ENCODE measurements around the gene FAAH. TPM values are rescaled to one million over a fixed set of nuclear protein-coding genes. Genes with fewer than 3 reads are reported as not detected.

The FAAH gene
- total RNA-seq, 1 donor from 2014 or later = 22.5 TPM

- DNase-seq = no peak
Observed at GRCh38 chr1:46401154-46401913, 7.2 kb downstream of the FAAH start.

- peak; percentile 84 for DNase-seq
Observed at GRCh38 chr1:46401964-46402626, 8.0 kb downstream of the FAAH start.

GRCh38 chr1:46403916-46404315, 9.8 kb downstream of the FAAH start:
- DNase-seq = no peak

- no peak for DNase-seq
Observed at GRCh38 chr1:46404482-46405196, 10.5 kb downstream of the FAAH start.

- DNase-seq = no peak
Observed at GRCh38 chr1:46405197-46405555, 11.1 kb downstream of the FAAH start.

GRCh38 chr1:46405724-46406123, 11.6 kb downstream of the FAAH start:
- DNase-seq = no peak

GRCh38 chr1:46406881-46407608, 12.9 kb downstream of the FAAH start:
- DNase-seq = no peak

GRCh38 chr1:46407636-46408035, 13.5 kb downstream of the FAAH start:
- no peak for DNase-seq

- DNase-seq = no peak
Observed at GRCh38 chr1:46408356-46409062, 14.4 kb downstream of the FAAH start.

- DNase-seq = no peak
Observed at GRCh38 chr1:46409063-46409372, 14.9 kb downstream of the FAAH start.

- DNase-seq = no peak
Observed at GRCh38 chr1:46410156-46411009, 16.3 kb downstream of the FAAH start.

- DNase-seq = no peak
Observed at GRCh38 chr1:46411010-46411405, 16.9 kb downstream of the FAAH start.

GRCh38 chr1:46411601-46412341, 17.7 kb downstream of the FAAH start:
- no peak for DNase-seq

- DNase-seq = no peak
Observed at GRCh38 chr1:46412893-46413595, 18.9 kb downstream of the FAAH start.

- no peak for DNase-seq
Observed at GRCh38 chr1:46413596-46413985, 19.5 kb downstream of the FAAH start.

- DNase-seq = no peak
Observed at GRCh38 chr1:46415514-46415913, 21.4 kb downstream of the FAAH start.

GRCh38 chr1:46418976-46419375, 24.9 kb downstream of the FAAH start:
- DNase-seq = no peak

- DNase-seq = no peak
Observed at GRCh38 chr1:46420533-46420915, 26.4 kb downstream of the FAAH start.

GRCh38 chr1:46421739-46422138, 27.6 kb downstream of the FAAH start:
- no peak for DNase-seq

Measured in occipital lobe (tissue), 2 donors.